Suprapubic skin (tissue), 4 donors: ENCODE results near the gene FOXB2.

ENCODE experiments used
- CTCF ChIP-seq, 2 donors: fragments of 200-600 bp in 1 of 2; fragments of 450-650 bp in 1 of 2; sonication (generic) in 1 of 2; IDR thresholded peaks; one replicate each; pipeline ENCODE4 v1.5.1; 2016 to 2019; ENCODE audit warnings: antibody characterized with exemption in 2 of 2, mild to moderate bottlenecking in 1 of 2, moderate library complexity in 1 of 2
- EP300 ChIP-seq: sonication (generic); formaldehyde crosslinking; IDR thresholded peaks from one replicate; pipeline ENCODE4 v1.6.1; 2017; ENCODE audit warnings: antibody characterized with exemption
- POLR2A ChIP-seq, 2 donors: fragments of 450-650 bp; IDR thresholded peaks; one replicate each; pipeline ENCODE4 v1.6.1; 2017; ENCODE audit warnings: antibody characterized with exemption in 2 of 2, mild to moderate bottlenecking in 2 of 2, moderate library complexity in 2 of 2
- POLR2AphosphoS5 ChIP-seq, 3 donors: sonication (generic); formaldehyde crosslinking; IDR thresholded peaks; one replicate each; pipeline ENCODE4 v1.6.1; 2017; ENCODE audit warnings: antibody characterized with exemption in 3 of 3

DNA sequence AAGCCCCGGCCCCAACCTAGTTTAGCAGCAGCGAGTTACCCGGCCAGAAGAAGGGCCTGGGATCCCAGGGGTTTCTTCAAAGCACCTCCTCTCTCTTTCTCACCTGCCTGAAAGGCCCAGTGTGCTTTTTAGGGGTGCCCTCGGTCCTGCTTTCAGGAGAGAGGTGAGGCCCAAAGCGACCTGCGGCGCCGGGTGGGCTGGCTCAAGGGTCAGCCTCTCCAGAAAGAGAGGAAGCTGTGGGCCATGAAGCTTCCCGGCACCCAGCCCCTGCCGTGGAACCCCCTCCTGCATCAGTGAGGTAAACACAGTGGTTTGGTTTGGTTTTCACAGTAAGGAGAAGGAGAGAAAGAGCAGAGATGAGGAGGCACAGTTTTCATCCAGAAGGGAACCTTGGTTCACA is 4.3 kb downstream of the FOXB2 start:
- no peak for TF ChIP-seq CTCF (IDR thresholded peaks at IDR 0.05)
- TF ChIP-seq POLR2AphosphoS5 (IDR thresholded peaks at IDR 0.05): no peak
- no peak for TF ChIP-seq POLR2A (IDR thresholded peaks at IDR 0.05)
- no peak for TF ChIP-seq EP300
